ENCODE data around the gene IRF9. TPM values are rescaled to one million over a fixed set of nuclear protein-coding genes. Genes with fewer than 3 reads are reported as not detected.

Gene IRF9
- total and polyA plus RNA-seq, 2 of the 13 experiments (the other 11 are each of a cell fraction or from before 2014, with no cell fraction given), result 14.9 to 49.7 TPM

DNA sequence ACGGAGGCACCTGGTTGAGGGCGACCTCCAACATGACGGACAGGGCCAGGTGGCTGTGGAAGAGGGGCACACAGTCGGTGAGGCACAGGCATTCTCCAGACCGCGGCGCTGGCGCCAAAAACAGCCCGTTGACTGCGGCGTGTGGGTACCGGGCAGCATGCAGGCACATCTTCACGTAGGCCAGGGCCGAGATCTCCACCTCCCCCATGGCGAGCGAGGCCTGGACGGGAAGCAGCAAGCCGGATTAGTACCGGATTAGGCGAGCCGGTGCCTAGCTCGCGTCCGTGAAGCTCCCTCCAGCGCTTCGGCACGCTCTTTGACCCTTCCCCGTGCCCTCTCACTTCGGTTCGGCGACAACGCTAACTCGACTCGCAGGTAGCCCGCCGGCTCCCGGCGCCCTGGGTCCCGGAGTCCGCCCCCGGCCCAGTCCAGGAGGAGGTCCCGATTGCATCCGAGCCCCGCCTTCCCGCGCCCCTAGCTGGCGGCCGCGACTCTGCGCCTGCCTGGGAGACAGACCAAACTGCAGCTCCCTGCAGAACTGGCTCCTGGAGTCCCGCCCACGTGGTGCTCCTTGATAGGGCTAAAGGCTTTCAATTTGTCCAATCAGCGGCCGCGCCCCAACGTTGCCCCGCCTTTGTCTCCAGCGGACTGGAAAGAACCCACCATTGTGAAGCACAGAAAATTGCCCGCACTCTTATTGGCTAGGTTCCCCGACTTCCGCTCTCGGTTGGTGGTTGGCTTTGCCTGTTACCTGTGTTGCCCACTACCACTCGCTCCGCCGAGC is 19.8 kb upstream of the IRF9 start, which contains the start of gene EMC9 (continued):
- TF ChIP-seq BHLHE40 (IDR thresholded peaks at IDR 0.05; ENCODE audit: low read length), result no peak; the same call in 1 of the 2 replicates
- no peak for TF ChIP-seq ZNF530 (CRISPR knock-in tag; IDR thresholded peaks at IDR 0.05; ENCODE audit: low read depth)
- no peak for TF ChIP-seq ZNF737 (CRISPR knock-in tag; IDR thresholded peaks at IDR 0.05; ENCODE audit: borderline replicate concordance)
- peak; percentile 99 for TF ChIP-seq ZNF792 (CRISPR knock-in tag; IDR thresholded peaks at IDR 0.05)
- peak; percentile 99 for TF ChIP-seq SAFB2 (CRISPR knock-in tag; IDR thresholded peaks at IDR 0.05; ENCODE audit: borderline replicate concordance, low read depth)
- no peak for TF ChIP-seq MTA3 (CRISPR knock-in tag; IDR thresholded peaks at IDR 0.05)
- TF ChIP-seq ZNF264 (CRISPR knock-in tag; IDR thresholded peaks at IDR 0.05), result 0 out of 2 replicates have a peak, but pooled peaks have one; percentile 43
- TF ChIP-seq NCOA1 (CRISPR knock-in tag; IDR thresholded peaks at IDR 0.05), result no peak
- TF ChIP-seq SP4 (CRISPR knock-in tag; IDR thresholded peaks at IDR 0.05), result no peak
- peak; percentile 91 for TF ChIP-seq TMF1 (CRISPR knock-in tag; IDR thresholded peaks at IDR 0.05; ENCODE audit: low read depth)
- TF ChIP-seq, protein P1, sequence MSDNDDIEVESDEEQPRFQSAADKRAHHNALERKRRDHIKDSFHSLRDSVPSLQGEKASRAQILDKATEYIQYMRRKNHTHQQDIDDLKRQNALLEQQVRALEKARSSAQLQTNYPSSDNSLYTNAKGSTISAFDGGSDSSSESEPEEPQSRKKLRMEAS (IDR thresholded peaks at IDR 0.05), result no peak
- peak; percentile 80; the same call in 1 of the 2 replicates for TF ChIP-seq POGZ (CRISPR knock-in tag; IDR thresholded peaks at IDR 0.05)
- TF ChIP-seq, protein P2, sequence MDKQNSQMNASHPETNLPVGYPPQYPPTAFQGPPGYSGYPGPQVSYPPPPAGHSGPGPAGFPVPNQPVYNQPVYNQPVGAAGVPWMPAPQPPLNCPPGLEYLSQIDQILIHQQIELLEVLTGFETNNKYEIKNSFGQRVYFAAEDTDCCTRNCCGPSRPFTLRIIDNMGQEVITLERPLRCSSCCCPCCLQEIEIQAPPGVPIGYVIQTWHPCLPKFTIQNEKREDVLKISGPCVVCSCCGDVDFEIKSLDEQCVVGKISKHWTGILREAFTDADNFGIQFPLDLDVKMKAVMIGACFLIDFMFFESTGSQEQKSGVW (CRISPR knock-in tag; IDR thresholded peaks at IDR 0.05; ENCODE audit: borderline replicate concordance), result no peak
- TF ChIP-seq MAFK (conservative IDR thresholded peaks at IDR 0.05 in 1 of 2, IDR thresholded peaks at IDR 0.05 in 1 of 2; ENCODE audit: low read length in 2 of 2), result peak; percentile 49 to 63
- TF ChIP-seq SRF (IDR thresholded peaks at IDR 0.05; ENCODE audit: low read depth, low read length), result peak; percentile 39; the same call in 1 of the 2 replicates
- peak; percentile 98 for TF ChIP-seq CAMTA2 (CRISPR knock-in tag; IDR thresholded peaks at IDR 0.05; ENCODE audit: borderline replicate concordance)
- TF ChIP-seq FIP1L1 (IDR thresholded peaks at IDR 0.05; ENCODE audit: borderline replicate concordance, insufficient read depth, low read depth, low read length), result peak; percentile 83; the same call in 1 of the 2 replicates
- TF ChIP-seq ZNF556 (CRISPR knock-in tag; IDR thresholded peaks at IDR 0.05; ENCODE audit: borderline replicate concordance), result peak; percentile 71
- TF ChIP-seq BRD4 (CRISPR knock-in tag; IDR thresholded peaks at IDR 0.05), result peak; percentile 96
- TF ChIP-seq, protein P3, sequence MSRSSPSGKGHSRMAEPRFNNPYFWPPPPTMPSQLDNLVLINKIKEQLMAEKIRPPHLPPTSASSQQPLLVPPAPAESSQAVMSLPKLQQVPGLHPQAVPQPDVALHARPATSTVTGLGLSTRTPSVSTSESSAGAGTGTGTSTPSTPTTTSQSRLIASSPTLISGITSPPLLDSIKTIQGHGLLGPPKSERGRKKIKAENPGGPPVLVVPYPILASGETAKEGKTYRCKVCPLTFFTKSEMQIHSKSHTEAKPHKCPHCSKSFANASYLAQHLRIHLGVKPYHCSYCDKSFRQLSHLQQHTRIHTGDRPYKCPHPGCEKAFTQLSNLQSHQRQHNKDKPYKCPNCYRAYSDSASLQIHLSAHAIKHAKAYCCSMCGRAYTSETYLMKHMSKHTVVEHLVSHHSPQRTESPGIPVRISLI (CRISPR knock-in tag; IDR thresholded peaks at IDR 0.05; ENCODE audit: borderline replicate concordance), result peak; percentile 72
- TF ChIP-seq KLF11 (CRISPR knock-in tag; IDR thresholded peaks at IDR 0.05), result peak; percentile 86; the same call in 1 of the 2 replicates
- TF ChIP-seq, protein P4, sequence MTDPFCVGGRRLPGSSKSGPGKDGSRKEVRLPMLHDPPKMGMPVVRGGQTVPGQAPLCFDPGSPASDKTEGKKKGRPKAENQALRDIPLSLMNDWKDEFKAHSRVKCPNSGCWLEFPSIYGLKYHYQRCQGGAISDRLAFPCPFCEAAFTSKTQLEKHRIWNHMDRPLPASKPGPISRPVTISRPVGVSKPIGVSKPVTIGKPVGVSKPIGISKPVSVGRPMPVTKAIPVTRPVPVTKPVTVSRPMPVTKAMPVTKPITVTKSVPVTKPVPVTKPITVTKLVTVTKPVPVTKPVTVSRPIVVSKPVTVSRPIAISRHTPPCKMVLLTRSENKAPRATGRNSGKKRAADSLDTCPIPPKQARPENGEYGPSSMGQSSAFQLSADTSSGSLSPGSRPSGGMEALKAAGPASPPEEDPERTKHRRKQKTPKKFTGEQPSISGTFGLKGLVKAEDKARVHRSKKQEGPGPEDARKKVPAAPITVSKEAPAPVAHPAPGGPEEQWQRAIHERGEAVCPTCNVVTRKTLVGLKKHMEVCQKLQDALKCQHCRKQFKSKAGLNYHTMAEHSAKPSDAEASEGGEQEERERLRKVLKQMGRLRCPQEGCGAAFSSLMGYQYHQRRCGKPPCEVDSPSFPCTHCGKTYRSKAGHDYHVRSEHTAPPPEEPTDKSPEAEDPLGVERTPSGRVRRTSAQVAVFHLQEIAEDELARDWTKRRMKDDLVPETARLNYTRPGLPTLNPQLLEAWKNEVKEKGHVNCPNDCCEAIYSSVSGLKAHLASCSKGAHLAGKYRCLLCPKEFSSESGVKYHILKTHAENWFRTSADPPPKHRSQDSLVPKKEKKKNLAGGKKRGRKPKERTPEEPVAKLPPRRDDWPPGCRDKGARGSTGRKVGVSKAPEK (CRISPR knock-in tag; IDR thresholded peaks at IDR 0.05; ENCODE audit: borderline replicate concordance), result peak; percentile 99
- TF ChIP-seq, protein P5, sequence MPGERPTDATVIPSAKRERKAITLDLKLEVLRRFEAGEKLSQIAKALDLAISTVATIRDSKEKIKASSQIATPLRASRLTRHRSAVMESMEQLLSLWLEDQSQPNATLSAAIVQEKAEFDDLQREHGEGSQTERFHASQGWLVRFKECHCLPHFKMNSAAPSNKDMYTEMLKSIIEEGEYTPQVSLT (CRISPR knock-in tag; IDR thresholded peaks at IDR 0.05; ENCODE audit: borderline replicate concordance, low read depth), result no peak
- TF ChIP-seq ZNF296 (CRISPR knock-in tag; conservative IDR thresholded peaks at IDR 0.05), result no peak
- TF ChIP-seq XRCC5 (optimal IDR thresholded peaks at IDR 0.05; ENCODE audit: low read length), result peak; percentile 98
- no peak for TF ChIP-seq SP2 (CRISPR knock-in tag; IDR thresholded peaks at IDR 0.05)

Data from HepG2 (cell line).